Erythroblast (primary cell): ENCODE data around the gene ANO4.

Source experiments
- DNase-seq, 2 experiments: peaks; one replicate each; lab custom pipeline; 2025; lab: John Stamatoyannopoulos, UW
- GATA1 ChIP-seq: IDR thresholded peaks from 2 replicates; pipeline ENCODE4 v1.6.1; 2011; ENCODE audit warnings: low read depth, mild to moderate bottlenecking, control low read depth, low read length, moderate library complexity
- POLR2A ChIP-seq: IDR thresholded peaks from 2 replicates; pipeline ENCODE4 v1.6.1; 2011; ENCODE audit warnings: mild to moderate bottlenecking, low read length

ANO4 gene

GRCh38 chr12:100833282-100833681, 38.7 kb downstream of the ANO4 start:
- no peak for DNase-seq
- TF ChIP-seq GATA1 (no peak), POLR2A (no peak)

DNA sequence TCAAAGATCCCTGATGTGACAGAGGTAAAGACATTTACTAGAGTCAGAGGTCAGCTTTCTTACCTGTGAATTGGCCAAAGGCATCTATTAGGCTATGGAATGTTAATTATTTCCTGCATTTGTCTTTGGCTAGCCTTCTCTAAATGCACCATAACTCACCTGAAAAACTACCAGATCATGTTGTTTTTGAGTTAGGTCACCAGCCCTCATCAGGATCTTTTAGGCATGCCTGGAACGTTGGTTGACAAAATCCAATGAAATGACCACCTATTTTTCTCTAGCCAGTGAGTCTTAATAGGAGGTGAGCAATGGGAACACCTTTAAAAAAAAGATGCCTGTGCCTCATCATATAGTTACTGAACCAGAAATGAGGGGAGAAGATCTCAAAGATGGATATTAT, 46.2 kb downstream of the ANO4 start:
- TF ChIP-seq GATA1 (no peak), POLR2A (no peak)
- no peak for DNase-seq

DNA sequence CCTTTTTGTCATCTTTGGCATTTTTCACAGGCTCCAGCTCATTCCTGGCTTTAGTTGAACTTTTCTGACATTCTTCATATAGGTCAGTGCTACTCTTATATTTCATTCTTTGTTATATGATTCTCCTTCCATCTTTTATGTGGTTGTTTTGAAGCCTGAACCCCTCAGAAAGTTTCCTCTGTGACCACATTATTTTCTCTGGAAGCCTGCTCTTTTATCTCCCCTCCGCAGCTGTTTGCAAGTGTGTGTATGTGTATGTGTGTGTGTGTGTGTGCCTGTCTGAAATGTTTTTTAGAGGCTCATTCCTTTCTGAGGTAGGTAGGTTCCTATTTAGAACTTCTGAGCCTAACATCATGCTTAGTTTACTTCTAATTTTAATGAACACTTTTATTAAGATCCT, 47.6 kb downstream of the ANO4 start:
- peak in 1 of 2 experiments; percentile 21 for DNase-seq
- no peak for TF ChIP-seq GATA1

DNA sequence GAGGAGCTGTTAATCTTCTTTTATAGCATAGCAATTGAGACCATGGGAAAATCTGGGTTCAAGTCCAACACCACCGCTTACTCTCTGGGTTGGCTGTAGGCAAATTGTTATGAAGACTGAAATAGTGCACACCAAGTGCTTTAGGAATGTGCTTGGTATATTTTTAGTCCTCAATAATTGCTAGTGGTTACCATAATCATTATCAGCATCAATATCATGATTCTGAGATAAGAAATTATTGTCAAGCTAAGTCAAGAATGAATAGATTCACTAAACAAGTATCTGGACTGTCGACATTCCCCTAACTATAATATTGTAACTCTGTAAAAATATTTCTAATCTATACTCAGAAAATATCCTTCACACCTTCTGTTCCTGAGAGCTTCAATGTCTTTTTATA, 48.5 kb downstream of the ANO4 start:
- no peak for DNase-seq
- TF ChIP-seq GATA1 (no peak), POLR2A (no peak)

DNA sequence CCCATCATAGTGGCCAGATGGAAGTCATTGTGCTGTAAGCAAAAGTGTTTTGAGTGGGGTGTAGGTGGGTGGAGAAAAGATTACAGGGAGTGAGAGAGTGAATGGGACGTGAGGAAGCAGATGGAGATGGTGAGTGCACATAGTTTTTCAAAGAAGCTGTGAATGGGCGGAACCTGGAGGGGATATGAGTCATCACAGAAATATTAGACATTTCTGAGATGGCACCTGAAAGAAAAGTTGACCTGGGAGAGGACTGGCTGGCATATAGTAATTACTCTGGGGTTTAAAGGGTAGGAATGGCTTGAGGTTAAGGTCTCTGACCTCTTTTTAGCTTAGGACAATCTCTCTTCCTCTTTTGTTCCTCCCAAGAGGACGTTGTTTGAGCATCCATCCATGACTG, 50.5 kb downstream of the ANO4 start:
- no peak for DNase-seq
- TF ChIP-seq GATA1, result no peak
- no peak for TF ChIP-seq POLR2A

DNA sequence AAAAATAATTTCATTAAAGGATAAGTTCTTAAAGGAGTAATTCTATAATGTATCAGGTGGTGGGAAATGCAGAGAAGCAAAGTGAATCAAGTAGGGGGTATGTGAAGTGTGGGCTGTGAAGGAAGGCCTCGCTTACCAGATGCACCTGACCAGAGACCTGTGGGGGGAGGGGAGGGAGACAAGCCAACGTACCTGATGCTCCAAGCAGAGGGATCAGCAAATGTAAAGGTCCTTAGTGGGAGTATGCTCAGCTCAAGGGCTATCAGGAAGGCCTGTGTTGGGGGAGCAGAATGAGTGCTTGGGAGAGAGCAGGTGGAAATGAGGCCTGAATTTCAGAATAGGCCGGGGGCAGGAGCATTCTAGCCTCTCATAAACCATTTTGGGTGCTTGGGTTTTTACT, 57.1 kb downstream of the ANO4 start:
- DNase-seq, result no peak
- TF ChIP-seq GATA1, result no peak
- TF ChIP-seq POLR2A, result no peak

GRCh38 chr12:100857418-100857817, 62.8 kb downstream of the ANO4 start:
- DNase-seq, result no peak
- no peak for TF ChIP-seq POLR2A
- TF ChIP-seq GATA1, result no peak

DNA sequence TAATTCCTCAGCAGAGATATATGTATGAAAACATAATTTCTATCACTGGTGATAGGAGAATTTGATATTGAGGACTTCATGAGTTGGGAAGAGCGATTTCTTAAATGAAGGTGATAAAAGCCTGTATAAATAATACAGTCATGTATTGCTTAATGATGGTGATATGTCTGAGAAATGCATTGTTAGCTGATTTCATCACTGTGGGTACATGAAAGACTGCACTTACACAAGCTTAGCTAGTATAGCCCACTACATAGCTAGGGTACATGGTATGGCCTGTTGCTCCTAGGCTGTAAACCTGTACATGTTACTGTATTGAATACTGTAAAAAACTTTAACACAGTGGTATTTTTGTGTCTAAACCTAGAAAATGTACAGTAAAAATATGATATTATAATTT, 63.4 kb downstream of the ANO4 start:
- no peak for TF ChIP-seq POLR2A
- DNase-seq, result no peak

GRCh38 chr12:100858656-100859055, 64.1 kb downstream of the ANO4 start:
- no peak for TF ChIP-seq POLR2A
- no peak for TF ChIP-seq GATA1
- DNase-seq, result no peak

DNA sequence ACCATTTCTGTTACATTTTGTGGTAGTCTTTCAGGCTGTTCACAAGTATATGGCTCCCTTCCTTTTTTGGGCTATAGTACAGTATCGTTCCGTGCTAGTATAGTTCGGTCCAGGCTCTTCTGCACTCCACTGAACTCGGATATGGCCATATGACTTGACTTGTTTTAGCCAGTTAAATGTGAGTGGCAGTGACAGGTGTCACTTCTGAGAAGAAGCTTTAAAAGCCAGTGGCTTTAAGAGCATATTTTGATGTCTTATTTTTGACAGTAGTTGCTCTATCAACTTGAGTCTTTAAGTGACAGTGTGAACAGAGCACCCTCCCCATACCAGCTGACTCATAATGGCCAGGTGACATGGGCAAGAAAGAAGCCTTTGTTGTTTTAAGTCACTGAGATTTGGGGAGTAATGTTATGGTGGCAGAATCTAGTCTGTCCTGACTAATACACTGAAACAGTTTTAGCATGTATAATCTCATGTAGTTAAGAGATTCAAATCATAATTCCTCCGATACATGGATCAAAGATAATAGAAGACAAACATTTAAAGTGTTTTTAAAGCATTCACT, 64.6 kb downstream of the ANO4 start:
- no peak for TF ChIP-seq GATA1
- no peak for TF ChIP-seq POLR2A
- DNase-seq, result no peak

DNA sequence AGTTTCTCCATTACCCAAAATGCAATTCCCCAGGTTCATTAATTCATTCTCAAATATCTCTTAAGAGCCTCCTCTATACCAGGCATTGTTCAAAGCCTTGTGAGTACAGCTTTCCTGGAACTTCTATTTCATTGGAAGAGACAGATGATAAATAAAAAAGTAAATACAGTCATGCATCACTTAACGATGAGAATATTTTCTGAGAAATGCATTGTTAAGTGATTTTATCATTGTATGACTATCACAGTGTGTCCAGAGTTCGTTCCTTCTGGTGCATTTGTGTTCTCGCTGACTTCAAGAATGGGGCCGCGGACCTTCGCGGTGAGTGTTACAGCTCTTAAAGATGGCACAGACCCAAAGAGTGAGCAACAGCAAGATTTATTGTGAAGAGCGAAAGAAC, 66.0 kb downstream of the ANO4 start:
- TF ChIP-seq POLR2A, result no peak
- TF ChIP-seq GATA1, result no peak

GRCh38 chr12:100862676-100863075, 68.1 kb downstream of the ANO4 start:
- DNase-seq, result no peak
- TF ChIP-seq POLR2A, result no peak
- no peak for TF ChIP-seq GATA1

More for the DNA sequence above, 66.0 kb downstream of the ANO4 start:
- DNase-seq, result no peak

DNA sequence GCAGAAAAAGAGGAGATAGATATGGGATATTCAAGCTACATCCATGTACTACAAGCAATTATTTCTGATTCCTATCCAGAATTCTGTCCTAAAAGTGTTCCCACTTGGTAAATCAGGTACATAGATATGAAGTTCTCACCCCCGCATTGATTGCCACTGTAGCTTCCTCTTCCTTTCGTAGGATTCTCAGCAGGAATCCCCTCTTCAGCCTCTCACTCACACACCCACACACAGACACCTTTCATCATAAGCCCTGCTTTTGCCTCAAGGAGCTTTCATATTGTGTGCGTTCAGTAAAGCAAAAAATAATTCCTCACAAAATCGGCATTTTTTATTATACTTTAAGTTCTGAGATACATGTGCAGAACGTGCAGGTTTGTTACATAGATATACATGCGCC, 69.8 kb downstream of the ANO4 start:
- no peak for TF ChIP-seq GATA1
- no peak for TF ChIP-seq POLR2A
- no peak for DNase-seq

DNA sequence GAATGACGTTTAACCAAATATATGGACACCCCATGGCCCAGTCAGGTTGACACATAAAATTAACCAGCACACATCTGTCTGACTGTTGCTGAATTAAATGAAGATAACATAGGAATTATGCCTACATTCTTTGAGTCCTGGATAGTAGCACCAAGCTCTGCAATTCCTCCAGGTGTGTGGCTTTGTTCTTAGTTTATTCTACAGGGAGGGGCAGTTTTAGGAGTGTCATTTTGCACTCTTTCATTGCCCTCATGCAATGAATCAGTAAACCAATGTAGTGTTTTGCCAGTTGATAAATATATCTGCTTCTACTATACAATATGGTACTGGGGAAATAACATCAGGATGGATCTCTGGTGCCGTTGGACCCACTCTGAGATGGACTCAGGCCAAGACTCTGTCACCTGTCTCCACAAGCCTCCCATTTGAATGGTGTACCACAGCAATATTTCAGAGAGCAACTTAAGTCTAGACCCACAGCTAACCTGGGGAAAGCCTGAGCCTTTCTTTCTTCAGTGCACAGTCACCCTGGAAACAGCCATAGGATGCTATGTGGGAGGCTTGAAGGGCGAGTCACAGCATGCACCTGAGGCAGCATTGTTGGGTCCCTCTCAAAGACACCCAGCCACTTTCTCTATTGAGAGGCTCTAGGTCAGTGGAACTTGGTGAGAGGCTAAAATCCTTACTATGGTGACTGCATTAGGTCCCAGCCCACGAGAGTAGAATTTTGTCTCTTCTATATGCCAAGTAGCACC, 73.2 kb downstream of the ANO4 start:
- no peak for DNase-seq
- no peak for TF ChIP-seq POLR2A

GRCh38 chr12:100868487-100868886, 73.9 kb downstream of the ANO4 start:
- TF ChIP-seq POLR2A (no peak), GATA1 (no peak)
- no peak for DNase-seq

DNA sequence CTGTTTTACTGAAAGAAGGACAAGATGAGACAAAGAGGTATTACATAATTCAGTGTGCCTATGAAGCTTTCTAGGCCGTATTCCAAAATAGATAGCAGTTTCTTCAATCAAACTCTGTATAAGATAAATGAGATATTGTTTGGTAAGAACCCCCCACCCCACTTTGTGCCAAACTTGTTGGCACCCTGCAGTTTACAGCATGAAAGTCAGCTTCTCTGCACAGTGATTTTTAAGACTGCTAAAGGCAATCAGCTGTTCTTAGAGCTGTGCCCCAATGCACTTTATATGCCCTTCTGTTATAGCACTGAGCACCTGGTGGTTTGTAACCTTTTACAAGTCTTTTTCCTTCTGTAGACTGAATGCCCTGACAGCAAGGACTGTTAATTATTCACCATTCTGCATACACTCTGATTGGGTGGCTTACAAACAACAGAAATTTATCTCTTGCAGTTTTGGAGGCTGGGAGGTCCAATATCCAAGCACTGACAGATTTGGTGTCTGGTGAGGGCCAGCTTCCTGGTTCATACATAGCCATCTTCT, 76.7 kb downstream of the ANO4 start:
- TF ChIP-seq GATA1 (no peak), POLR2A (no peak)
- no peak for DNase-seq
